Stimulated activated CD8-positive, alpha-beta memory T cell treated with anti-CD3 and anti-CD28 coated beads, Interleukin-7, amount 100 ng/mL, for 48 hours (primary cell): ENCODE data around the gene SLC26A4.

Experiments
- DNase-seq, 2 donors: peaks; one replicate each; pipeline ENCODE4 v3.0.0-alpha.2; 2020; ENCODE audit warnings: low read depth in 1 of 2; ENCODE audit errors: extremely low read depth in 1 of 2

SLC26A4 gene

GRCh38 chr7:107659666-107660065 is 962 bp upstream of the SLC26A4 start:
- peak in 1 of 2 donors; percentile 55 for DNase-seq

DNA sequence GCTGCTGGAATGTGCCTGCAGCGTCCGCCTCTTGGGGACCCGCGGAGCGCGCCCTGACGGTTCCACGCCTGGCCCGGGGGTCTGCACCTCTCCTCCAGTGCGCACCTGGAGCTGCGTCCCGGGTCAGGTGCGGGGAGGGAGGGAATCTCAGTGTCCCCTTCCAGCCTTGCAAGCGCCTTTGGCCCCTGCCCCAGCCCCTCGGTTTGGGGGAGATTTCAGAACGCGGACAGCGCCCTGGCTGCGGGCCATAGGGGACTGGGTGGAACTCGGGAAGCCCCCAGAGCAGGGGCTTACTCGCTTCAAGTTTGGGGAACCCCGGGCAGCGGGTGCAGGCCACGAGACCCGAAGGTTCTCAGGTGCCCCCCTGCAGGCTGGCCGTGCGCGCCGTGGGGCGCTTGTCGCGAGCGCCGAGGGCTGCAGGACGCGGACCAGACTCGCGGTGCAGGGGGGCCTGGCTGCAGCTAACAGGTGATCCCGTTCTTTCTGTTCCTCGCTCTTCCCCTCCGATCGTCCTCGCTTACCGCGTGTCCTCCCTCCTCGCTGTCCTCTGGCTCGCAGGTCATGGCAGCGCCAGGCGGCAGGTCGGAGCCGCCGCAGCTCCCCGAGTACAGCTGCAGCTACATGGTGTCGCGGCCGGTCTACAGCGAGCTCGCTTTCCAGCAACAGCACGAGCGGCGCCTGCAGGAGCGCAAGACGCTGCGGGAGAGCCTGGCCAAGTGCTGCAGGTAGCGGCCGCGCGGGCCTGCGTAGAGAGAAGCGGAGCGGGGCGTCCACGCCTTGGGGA is 645 bp downstream of the SLC26A4 start:
- DNase-seq, result peak; percentile 36 to 40

- DNase-seq, result no peak
Observed at GRCh38 chr7:107661865-107662379, 1.3 kb downstream of the SLC26A4 start.

GRCh38 chr7:107663196-107663595 is 2.6 kb downstream of the SLC26A4 start:
- DNase-seq, result no peak

- no peak for DNase-seq
Observed at GRCh38 chr7:107666790-107667189, 6.2 kb downstream of the SLC26A4 start.

GRCh38 chr7:107667341-107667740 is 6.7 kb downstream of the SLC26A4 start:
- no peak for DNase-seq

DNA sequence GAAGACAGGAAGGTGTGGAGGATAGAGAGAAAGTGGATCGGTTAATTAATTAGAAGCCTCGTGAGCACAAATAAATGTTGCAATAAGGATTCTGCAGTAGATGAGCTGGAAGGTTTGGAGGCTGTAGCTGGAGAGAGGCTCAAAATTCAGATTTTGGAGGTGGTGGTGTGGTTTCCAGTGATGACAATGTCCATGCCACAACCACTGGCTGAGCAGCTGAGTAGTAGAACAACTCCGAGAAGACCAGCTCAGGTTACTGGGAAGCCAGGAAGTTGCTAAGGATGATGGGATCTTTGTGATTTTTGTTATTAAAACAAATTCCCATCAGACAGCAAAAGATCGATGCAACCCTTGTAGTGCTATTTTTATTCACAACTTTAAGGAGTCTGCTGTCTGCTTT is 7.7 kb downstream of the SLC26A4 start:
- no peak for DNase-seq

- no peak for DNase-seq
Observed at GRCh38 chr7:107672183-107672582, 11.6 kb downstream of the SLC26A4 start.

DNA sequence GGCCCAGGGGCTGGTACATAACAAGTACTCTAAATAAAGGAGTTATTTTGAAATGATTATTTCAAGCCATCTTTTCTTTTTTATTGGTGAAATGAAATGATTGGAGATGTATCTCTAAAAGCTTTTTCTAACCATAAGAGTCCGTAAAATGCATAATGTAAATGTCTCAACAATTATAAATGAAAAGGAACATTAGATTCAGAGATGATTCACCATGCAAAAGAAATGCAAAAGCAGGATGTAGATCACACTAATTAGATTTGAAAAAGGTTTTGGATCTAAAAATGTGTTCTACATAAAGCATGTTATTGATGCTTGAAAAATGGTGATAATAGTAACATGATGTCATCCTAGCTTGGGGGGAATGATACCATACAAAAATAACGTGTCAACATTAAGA is 15.6 kb downstream of the SLC26A4 start:
- DNase-seq, result no peak

DNA sequence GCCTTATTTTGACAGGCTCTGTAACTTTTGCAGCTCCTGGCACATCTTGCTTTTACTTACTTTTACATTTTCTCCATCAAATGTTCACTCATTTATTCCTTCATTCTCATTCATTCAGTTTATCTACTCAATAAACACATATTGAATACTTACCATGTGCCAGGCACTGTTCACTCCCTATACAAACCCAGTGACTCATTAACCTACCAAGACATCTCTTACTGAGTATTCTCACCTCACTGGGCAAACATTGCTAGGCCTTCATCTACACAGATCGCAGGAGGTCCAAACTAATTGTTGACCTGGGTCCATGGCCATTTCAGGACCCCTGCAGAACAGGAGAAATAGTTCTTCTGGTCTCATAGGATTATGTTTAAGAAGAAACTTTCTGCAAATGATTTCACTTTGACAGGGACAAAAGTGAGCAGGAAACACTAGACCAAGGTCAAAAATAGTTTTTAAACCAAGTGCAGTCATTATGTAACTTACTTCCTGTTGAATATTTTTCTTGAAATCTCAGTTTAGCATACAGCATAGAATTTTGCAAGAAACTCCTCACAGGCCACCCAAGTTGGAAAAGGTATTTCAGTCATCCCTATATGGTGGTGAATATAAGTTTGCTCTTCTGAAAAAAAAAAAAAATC is 17.6 kb downstream of the SLC26A4 start:
- DNase-seq, result no peak

DNA sequence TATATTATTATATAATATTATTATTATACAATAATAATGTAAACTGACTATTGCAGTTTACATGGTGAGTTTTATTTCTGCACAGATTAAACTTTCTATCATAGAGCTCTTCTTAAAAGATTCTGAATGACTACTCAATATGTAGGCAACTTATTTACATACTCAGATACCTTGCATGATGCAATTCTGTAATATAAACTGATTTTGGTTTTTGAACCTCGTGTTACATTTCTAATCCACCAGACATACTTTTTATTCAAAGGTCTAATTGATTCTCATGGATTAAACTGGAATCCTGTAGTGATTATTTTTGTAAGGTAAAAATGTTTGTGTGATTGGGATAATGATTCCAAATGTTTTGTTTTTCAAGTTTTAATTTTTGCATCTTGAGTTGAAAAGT is 19.9 kb downstream of the SLC26A4 start:
- no peak for DNase-seq

- DNase-seq, result no peak
Observed at GRCh38 chr7:107682886-107683285, 22.3 kb downstream of the SLC26A4 start.

GRCh38 chr7:107684287-107684686 is 23.7 kb downstream of the SLC26A4 start:
- DNase-seq, result no peak

GRCh38 chr7:107684947-107685463 is 24.4 kb downstream of the SLC26A4 start:
- no peak for DNase-seq

GRCh38 chr7:107686816-107687387 is 26.3 kb downstream of the SLC26A4 start:
- DNase-seq, result no peak

- no peak for DNase-seq
Observed at GRCh38 chr7:107687656-107688055, 27.0 kb downstream of the SLC26A4 start.

DNA sequence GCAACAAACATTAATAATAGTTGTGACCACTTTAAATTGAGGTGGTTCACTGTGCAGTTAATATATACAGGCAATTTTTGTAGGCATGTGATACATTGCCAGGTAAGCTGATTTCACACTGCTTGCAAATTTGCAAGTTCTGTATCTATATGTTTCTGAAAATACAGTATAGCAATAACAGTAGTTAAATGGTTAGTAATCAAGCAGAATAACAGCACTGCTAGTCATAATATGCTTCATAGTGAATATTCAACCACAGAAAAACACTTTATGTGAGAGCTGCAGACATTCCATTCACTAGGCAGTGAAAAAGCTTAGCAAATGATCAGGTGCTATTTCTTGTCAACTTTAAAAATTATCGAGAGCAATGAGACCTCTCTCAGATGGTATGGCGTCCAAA is 28.9 kb downstream of the SLC26A4 start:
- no peak for DNase-seq

DNA sequence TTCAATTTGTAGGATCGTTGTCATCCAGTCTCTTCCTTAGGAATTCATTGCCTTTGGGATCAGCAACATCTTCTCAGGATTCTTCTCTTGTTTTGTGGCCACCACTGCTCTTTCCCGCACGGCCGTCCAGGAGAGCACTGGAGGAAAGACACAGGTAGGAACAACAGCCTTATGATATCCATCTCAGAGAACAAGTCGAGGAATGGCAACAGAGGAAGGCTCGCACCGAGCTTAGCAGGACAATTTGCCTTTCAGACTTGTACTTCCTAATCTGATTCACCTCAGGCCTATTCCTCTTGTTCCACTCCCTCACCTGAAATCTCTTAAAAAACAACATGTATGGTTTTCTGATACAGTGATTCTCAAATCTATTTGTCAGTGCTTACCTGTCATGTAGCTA is 29.5 kb downstream of the SLC26A4 start:
- DNase-seq, result no peak

DNA sequence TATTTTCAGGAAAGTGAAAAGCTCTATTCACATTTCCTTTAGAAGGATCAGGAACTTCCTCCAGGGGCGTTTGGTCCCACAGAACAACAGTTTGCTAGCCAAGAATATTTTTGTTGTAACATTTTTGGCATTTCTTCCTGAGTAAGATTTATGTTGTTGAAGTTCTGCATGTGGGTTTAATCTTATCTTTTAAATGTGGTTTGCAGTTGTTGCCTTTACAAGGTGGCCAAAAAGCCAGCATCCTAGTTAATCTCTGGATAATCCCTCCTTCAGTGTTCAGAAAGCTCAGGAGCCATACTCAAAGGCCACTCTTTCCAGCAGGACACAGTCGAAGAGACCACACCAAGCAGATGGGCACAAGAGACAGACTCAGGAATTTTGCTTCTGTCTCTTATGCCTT is 30.0 kb downstream of the SLC26A4 start:
- DNase-seq, result no peak

DNA sequence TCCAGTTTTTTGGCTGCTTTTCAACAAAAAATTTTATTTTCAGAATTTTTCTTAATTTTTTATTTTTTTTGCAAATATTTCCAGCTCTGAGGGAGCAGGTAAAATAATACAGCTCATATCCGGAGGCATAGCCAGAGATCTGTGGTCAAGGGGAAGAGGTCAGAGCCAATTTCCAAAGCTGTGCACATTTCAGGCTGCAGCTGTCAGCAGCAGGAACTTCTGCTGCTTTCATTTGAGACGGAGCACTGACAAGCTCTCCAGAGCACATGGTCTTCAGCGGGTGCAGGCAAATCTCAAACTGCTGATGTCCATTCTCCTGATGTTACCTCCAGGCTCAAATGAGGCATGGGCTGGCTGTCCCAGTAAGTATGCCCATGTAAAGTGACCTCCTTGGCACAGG is 31.1 kb downstream of the SLC26A4 start:
- DNase-seq, result no peak

- no peak for DNase-seq
Observed at GRCh38 chr7:107692501-107692900, 31.9 kb downstream of the SLC26A4 start.

- no peak for DNase-seq
Observed at GRCh38 chr7:107693396-107693795, 32.8 kb downstream of the SLC26A4 start.
